SJSA1 (cell line): ENCODE results near the gene CCDC158. TPM values are rescaled to one million over a fixed set of nuclear protein-coding genes. Genes with fewer than 3 reads are reported as not detected.

ENCODE experiments used
- DNase-seq, 2 experiments: peaks; one replicate each; pipeline ENCODE4 v3.0.0-alpha.2; 2015 to 2020; ENCODE audit warnings: low spot score in 2 of 2, low read depth in 1 of 2
- H3K27ac ChIP-seq: fragments of 250-450 bp; sonication (Bioruptor Pico); 2 replicates; pipeline ENCODE4 v1.5.1; 2020; ENCODE audit warnings: mild to moderate bottlenecking, moderate library complexity
- H3K27me3 ChIP-seq: fragments of 250-450 bp; sonication (Bioruptor Pico); replicated peaks from 2 replicates; pipeline ENCODE4 v1.5.1; 2020; ENCODE audit warnings: mild to moderate bottlenecking, moderate library complexity
- H3K36me3 ChIP-seq: fragments of 250-450 bp; sonication (Bioruptor Pico); 2 replicates; pipeline ENCODE4 v1.5.1; 2020; ENCODE audit warnings: mild to moderate bottlenecking
- H3K4me1 ChIP-seq: fragments of 250-450 bp; sonication (Bioruptor Pico); replicated peaks from 2 replicates; pipeline ENCODE4 v1.6.1; 2021; ENCODE audit warnings: mild to moderate bottlenecking
- H3K4me3 ChIP-seq: fragments of 250-450 bp; sonication (Bioruptor Pico); 2 replicates; pipeline ENCODE4 v1.5.1; 2020; ENCODE audit warnings: mild to moderate bottlenecking
- H3K9me3 ChIP-seq: fragments of 250-450 bp; sonication (Bioruptor Pico); replicated peaks from 2 replicates; pipeline ENCODE4 v1.5.1; 2020; ENCODE audit warnings: mild to moderate bottlenecking
- total RNA-seq: library from RNA; depleted of rRNA; stranded (reverse); fragments of >200 nt; shearing (Covaris generic); gene quantifications from 2 replicates; pipeline ENCODE4 v1.2.3, GENCODE V29; 2014; rRNA removed

Gene CCDC158
- total RNA-seq, 1 experiment from 2014 or later = 0.53 TPM

- DNase-seq = no peak
- Histone ChIP-seq H3K27ac (no peak overlapping the region), H3K4me3 (no peak overlapping the region), H3K4me1 (no peaks in the 10 kb centered on the region), H3K9me3 (no peaks in the 10 kb centered on the region; the same call in 1 of the 2 replicates), H3K27me3 (peaks cover 25% of the 10 kb centered on the region), H3K36me3 (no peaks in the 10 kb centered on the region)
Observed at GRCh38 chr4:76270244-76271175, 150.4 kb downstream of the CCDC158 start.

GRCh38 chr4:76267811-76268210 is 153.1 kb downstream of the CCDC158 start:
- peaks cover 17% of the 10 kb centered on the region for H3K27me3 ChIP-seq
- H3K4me3 ChIP-seq = no peak overlapping the region
- H3K36me3 ChIP-seq = no peaks in the 10 kb centered on the region
- no peaks in the 10 kb centered on the region for H3K4me1 ChIP-seq
- no peak for DNase-seq
- no peaks in the 10 kb centered on the region; the same call in 1 of the 2 replicates for H3K9me3 ChIP-seq
- H3K27ac ChIP-seq = no peak overlapping the region

GRCh38 chr4:76266627-76267026 is 154.3 kb downstream of the CCDC158 start:
- Histone ChIP-seq H3K27ac (no peak overlapping the region), H3K36me3 (no peaks in the 10 kb centered on the region), H3K4me3 (no peak overlapping the region), H3K4me1 (no peaks in the 10 kb centered on the region), H3K27me3 (peaks cover 16% of the 10 kb centered on the region), H3K9me3 (no peaks in the 10 kb centered on the region; the same call in 1 of the 2 replicates)
- no peak for DNase-seq

DNA sequence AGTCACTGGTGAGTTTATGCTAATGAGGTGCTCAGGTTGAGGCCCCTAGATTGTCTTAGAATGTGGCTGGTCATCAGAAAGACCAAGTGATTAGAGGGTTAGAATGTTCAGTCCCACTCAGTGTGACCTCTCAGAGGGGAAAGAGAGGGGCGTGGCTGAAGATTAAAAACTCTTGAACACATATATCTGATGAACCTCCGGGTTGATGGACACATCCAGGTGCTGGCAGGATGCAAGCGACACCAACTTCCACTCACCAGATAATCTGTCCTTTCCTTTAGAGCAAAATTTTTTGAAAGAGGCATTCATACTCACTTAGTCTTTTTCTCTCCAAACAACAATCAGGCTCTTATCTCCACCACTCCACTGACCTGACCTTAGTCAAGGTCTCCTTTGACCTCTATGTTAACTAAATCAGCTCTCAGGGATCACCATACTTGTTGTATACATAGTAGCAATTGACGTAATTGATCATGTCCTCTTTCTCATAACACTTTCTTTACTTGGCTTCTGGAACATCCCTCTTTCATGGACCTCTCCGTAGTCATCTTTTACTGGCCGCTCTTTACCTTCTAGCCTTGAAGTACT is 155.2 kb downstream of the CCDC158 start:
- H3K4me1 ChIP-seq = no peaks in the 10 kb centered on the region
- H3K27me3 ChIP-seq = peaks cover 17% of the 10 kb centered on the region
- H3K9me3 ChIP-seq = no peaks in the 10 kb centered on the region; the same call in 1 of the 2 replicates
- no peaks in the 10 kb centered on the region for H3K36me3 ChIP-seq
- no peak overlapping the region for H3K27ac ChIP-seq
- H3K4me3 ChIP-seq = no peak overlapping the region
- no peak for DNase-seq

Other genes with a start within 250 kb of the CCDC158 start
- 125 and 145 TPM in 2 replicates for gene SCARB2, start 207.3 kb downstream of the CCDC158 start, total RNA-seq
- not detected in 2 replicates for gene FAM47E, start 169.4 kb downstream of the CCDC158 start, total RNA-seq
- 10.3 and 10.6 TPM in 2 replicates for gene STBD1, start 114.4 kb downstream of the CCDC158 start, total RNA-seq
- gene SHROOM3, start 14.1 kb upstream of the CCDC158 start, total RNA-seq = 18.7 and 22.5 TPM in 2 replicates